NT2/D1 (cell line): ENCODE measurements around the gene PLA2G2C.

Source experiments
- YY1 ChIP-seq: IDR thresholded peaks from 2 replicates; pipeline ENCODE4 v1.6.1; 2011; ENCODE audit not compliant: insufficient read length, insufficient read depth
- ZNF274 ChIP-seq: IDR thresholded peaks from 2 replicates; pipeline ENCODE4 v1.6.1; 2011; ENCODE audit warnings: mild to moderate bottlenecking, low read depth, low read length

DNA sequence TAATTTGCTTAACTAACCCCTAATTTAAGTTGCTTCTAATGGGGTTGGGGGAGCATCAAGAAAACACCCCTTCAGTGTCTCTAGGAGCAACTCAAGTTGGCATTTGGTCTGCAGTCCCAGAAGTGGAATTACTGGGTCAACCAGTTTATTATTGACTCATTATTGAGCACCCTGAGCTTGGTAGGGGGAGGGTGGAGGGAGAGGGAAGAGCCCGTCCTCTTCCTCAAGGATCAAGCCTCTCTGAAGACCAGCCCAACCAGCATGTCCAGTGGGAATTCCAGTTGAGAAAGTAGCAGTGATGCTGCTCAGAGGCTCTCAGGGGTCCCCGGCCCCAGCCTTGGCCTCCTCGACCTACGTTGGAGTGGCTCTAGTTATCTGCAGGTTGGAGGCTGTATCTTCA, 49.3 kb downstream of the PLA2G2C start:
- TF ChIP-seq ZNF274 (no peak), YY1 (no peak)
